ENCODE data around the gene IP6K3.

Gene IP6K3

DNA sequence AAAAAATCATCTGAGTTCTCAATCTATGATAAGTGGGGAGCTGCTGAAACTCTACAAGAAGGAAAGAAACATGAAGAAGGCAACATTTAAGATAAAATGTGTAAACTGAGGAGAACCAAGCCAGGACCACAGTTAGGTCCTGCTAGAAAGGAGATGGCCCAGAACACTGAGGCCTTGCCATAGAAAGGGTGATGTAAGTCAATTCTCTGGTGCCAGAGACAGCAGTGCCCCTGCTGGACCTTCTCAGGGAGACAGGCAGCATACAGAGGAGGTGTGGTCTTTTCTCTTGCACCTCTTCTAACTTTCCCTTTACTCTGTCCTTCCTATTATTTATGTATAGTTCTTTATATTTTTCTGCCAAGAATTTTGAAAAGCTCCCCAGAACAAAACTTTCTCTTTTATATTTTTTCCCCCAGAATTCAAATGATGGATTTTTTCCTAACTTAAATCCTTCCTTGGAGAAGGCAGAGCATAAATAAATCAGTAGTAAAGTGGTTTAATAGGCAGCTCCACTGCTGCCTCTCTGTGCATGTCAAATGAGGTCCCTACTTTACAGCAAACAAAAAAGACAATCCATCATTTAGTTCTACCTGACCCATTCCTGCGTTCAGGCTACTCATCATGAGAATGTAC is 44.2 kb downstream of the IP6K3 start:
- DNase-seq = no peak

GRCh38 chr6:33700391-33701050 is 46.2 kb downstream of the IP6K3 start:
- no peak for DNase-seq

GRCh38 chr6:33699739-33700138 is 47.0 kb downstream of the IP6K3 start:
- DNase-seq = no peak

- DNase-seq = no peak
These were observed 47.6 kb downstream of the IP6K3 start for GRCh38 chr6:33699131-33699530.

DNA sequence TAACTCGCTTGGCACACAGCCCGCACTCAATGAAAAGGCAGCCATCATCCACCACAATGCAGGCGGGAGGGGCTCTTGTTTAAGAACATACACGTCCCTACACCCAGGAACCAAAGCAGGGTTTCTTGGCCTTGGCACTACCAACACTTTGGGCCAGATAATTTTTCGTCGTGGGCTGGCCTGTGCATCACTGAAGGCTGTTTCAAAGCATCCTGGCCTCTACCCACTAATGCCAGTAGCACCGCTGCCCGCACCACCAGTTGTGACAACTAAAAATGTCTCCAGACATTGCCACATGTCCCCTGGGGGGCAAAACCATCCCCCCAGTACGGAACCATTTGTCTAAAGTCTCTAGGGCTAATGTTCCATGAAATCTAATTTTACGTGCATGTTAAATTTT is 48.2 kb downstream of the IP6K3 start:
- no peak for DNase-seq

DNA sequence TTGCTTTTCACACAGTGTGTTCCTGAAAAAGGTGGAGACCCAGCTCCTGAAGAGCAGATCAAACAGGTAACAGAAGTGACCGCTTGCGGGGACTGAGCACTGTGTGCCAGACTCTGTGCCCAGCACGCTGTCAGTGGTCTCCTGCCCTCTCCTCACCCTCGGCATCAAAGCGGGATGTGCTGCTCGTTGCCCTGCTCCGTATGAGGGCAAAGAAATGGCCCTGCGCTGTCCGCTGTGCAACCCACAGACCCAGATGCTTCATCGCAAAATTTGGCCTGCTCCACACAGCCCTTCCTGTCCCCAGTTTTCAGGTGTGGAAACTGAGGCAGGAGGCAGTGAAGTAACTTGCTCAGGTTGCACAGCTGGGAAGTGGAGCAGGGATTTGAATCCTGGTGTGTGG is 48.9 kb downstream of the IP6K3 start:
- DNase-seq = no peak

- DNase-seq = peak; percentile 92
These were observed 49.9 kb downstream of the IP6K3 start for GRCh38 chr6:33696548-33697518.

DNA sequence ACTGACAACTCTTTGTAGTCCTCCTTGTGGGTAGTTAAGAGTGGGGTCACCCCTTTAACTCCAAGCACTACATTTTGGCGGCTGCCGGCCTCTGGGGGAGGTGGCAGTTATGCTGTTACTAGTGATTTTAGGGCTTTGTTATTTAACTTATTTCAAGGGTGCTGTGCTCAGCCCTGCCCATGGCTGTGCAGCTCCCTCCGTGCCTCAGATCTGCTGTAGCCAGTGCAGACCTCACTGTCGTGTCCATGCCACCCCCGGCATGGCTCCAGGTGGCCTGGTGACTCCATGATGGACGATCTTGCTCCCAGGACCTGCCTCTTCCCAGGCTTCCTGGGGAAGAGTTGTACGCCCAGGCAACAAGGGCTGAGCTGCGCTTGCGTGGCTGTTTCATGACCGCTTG is 50.6 kb downstream of the IP6K3 start:
- DNase-seq = no peak

DNA sequence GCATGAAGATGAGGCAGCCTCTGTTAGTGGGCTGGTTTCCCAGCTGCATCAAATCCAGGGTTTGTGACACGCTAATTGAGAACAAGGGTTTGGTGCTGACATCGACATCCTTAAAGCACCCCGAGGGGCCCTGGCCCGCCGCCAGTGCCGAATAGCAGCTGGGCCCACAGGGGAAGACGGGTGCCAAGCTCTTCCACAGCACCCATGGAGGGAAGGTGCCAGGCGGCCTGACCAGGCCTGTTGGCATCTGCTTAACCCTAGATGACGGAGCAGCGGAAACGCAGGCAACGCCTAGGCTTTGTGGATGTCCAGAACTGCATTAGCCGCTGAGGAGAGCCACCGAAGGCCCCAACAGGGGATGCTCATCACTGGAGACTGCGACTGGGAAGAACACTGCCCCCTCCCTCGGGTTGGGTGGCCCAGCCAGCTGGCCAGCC is 51.2 kb downstream of the IP6K3 start:
- DNase-seq = peak; percentile 82

- DNase-seq = no peak
These were observed 51.7 kb downstream of the IP6K3 start for GRCh38 chr6:33694977-33695376.

- DNase-seq = no peak
These were observed 52.2 kb downstream of the IP6K3 start for GRCh38 chr6:33694401-33694931.

GRCh38 chr6:33693186-33694105 is 53.3 kb downstream of the IP6K3 start:
- DNase-seq = no peak

GRCh38 chr6:33692760-33693158 is 53.9 kb downstream of the IP6K3 start:
- DNase-seq = no peak

DNA sequence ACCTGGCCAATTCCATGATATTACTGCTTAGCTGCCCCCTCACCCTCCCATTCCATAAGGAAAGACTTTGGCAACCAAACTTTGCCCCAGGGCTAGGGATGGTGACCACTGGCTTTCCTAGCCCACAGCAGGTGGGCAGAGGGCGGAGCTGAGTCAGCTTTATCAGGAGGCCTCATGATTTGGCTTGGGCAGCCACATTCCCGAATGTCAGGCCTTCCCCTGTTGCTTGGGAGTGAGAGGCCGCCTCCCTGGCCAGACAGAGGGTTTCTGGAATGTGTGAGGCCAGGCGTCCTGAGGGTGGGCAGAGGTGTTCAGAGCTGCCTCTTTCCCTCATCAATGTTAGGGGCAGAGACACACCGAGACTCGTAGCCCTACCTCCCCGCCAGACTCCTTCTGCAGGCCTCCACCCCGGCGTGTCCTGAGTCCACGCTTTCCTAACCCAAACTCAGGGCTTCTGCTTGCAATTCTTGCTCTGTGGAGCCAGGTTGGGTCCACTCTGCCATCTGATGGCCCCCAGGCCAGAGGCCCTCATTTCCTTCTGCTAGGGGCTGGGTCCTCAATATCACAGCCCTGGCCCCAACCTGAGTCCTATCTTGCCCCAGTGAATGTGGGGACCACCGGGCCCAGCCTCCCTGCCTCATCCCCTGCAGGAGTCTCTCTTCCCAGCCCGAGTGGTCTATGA is 54.5 kb downstream of the IP6K3 start:
- DNase-seq = no peak

DNA sequence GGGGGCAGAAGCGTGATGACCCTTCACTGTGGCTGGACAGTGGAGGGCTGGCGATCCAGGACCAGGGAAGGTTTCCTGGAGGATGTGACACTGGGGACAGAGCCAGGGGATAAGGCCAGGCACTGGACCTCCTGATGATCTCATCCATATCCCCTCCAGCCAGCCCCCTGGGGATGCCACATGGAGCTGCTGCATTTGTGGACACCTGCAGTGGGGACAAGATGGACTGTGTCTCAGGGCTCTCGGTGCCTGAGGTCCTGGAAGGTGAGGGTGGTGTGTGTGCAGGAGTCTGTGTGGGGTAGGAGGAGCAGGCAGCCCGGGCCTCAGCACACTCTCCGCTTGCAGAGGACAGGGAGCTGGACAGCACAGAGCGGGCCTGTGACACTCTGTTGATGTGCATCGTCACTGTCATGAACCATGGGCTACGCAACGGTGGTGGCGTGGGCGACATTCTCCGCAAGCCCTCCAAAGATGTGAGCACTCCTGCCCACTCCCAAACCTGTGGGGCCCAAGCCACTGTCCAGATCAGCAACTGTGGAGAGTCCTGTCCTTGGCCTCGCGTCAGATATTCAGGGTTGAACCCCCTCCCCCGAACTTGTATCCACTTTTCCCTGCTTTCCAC is 55.1 kb downstream of the IP6K3 start:
- DNase-seq = no peak

- DNase-seq = no peak
These were observed 55.9 kb downstream of the IP6K3 start for GRCh38 chr6:33690766-33691165.

- no peak for DNase-seq
These were observed 56.8 kb downstream of the IP6K3 start for GRCh38 chr6:33689879-33690278.

DNA sequence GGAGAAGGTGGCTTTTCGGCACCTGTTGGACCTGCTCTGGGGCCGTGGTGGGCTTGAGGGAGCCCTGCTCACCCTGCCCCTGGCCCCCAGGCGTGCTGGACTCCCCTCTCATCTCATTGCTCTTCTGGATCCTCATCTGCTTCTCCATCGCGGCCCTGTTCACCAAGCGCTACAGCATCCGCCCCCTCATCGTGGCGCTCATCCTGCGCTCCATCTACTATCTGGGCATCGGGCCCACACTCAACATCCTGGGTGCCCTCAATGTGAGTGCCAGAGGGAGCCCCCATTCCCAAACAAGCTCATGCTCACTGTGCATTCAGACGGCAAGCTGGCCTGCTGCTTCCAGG is 57.6 kb downstream of the IP6K3 start:
- no peak for DNase-seq

DNA sequence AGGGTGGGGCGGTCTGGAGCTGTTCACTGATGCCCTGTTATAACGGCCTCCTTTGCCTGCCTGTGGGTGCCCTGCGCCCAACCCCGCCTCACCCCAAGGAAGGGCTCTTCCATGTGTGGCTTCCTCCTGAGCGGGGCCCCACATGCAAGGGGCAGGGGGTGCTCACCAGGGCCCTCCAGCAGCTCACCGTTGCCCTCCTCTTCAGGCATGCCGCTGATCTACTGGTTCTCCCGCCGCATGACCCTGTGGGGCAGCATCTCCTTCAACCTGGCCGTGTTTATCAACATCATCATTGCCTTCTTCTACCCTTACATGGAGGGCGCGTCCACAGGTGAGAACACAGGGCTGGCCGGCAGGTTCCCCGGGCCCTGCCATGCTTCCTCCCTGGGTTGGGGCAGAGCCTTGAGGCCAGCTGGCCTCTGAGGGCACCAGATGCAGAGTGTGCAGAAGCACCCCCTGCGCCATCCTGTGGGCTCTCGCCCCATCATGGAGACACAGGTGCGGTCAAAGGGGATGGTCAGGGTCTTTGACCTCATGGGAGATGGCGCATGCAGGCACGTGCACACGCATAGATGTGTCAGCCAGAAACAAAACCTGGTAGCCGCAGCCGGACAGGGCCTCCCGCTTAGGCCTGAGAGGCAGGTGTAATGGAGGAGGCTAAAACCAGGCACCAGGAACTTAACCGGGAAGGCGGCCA is 58.1 kb downstream of the IP6K3 start:
- no peak for DNase-seq

DNA sequence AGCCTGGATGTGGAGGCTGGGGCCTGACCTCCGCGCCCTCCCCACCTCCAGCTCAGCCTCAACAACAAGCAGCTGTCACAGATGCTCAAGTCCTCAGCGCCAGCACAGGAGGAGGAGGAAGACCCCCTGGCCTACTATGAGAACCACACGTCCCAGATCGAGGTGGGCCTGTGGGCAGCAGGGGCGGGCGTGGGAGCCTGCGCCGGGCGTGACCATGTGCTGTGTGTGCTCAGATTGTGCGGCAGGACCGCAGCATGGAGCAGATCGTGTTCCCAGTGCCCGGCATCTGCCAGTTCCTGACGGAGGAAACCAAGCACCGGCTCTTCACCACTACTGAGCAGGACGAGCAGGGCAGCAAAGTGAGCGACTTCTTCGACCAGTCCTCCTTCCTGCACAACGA is 58.7 kb downstream of the IP6K3 start:
- DNase-seq = no peak

All from NCI-H345 (cell line).